Neural cell (in vitro differentiated cells): ENCODE measurements around the gene ZNF276.

Experiments used
- EP300 ChIP-seq: fragments of 450-650 bp; conservative IDR thresholded peaks from 2 replicates; pipeline ENCODE4 v1.6.1; 2014; ENCODE audit warnings: antibody characterized with exemption, mild to moderate bottlenecking, moderate library complexity; ENCODE audit not compliant: poor library complexity, severe bottlenecking
- POLR2AphosphoS5 ChIP-seq: IDR thresholded peaks from 2 replicates; pipeline ENCODE4 v1.6.1; 2012
- RAD21 ChIP-seq: fragments of 450-650 bp; conservative IDR thresholded peaks from 2 replicates; pipeline ENCODE4 v1.6.1; 2014; ENCODE audit warnings: antibody characterized with exemption, mild to moderate bottlenecking, moderate library complexity
- REST ChIP-seq: IDR thresholded peaks from 2 replicates; pipeline ENCODE4 v1.6.1; 2012; ENCODE audit warnings: borderline replicate concordance
- SMC3 ChIP-seq: fragments of 450-650 bp; conservative IDR thresholded peaks from 2 replicates; pipeline ENCODE4 v1.6.1; 2014; ENCODE audit warnings: antibody characterized with exemption, mild to moderate bottlenecking, moderate library complexity; ENCODE audit not compliant: poor library complexity
- TAF1 ChIP-seq: IDR thresholded peaks from 2 replicates; pipeline ENCODE4 v1.6.1; 2012; ENCODE audit warnings: low read depth
- TF ChIP-seq, protein P1 (sequence below): fragments of 450-650 bp; IDR thresholded peaks from 2 replicates; pipeline ENCODE4 v1.5.1; 2014; ENCODE audit warnings: antibody characterized with exemption, mild to moderate bottlenecking, moderate library complexity; ENCODE audit not compliant: poor library complexity, severe bottlenecking

- TF ChIP-seq, protein P1, sequence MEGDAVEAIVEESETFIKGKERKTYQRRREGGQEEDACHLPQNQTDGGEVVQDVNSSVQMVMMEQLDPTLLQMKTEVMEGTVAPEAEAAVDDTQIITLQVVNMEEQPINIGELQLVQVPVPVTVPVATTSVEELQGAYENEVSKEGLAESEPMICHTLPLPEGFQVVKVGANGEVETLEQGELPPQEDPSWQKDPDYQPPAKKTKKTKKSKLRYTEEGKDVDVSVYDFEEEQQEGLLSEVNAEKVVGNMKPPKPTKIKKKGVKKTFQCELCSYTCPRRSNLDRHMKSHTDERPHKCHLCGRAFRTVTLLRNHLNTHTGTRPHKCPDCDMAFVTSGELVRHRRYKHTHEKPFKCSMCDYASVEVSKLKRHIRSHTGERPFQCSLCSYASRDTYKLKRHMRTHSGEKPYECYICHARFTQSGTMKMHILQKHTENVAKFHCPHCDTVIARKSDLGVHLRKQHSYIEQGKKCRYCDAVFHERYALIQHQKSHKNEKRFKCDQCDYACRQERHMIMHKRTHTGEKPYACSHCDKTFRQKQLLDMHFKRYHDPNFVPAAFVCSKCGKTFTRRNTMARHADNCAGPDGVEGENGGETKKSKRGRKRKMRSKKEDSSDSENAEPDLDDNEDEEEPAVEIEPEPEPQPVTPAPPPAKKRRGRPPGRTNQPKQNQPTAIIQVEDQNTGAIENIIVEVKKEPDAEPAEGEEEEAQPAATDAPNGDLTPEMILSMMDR: no peak
- no peak for TF ChIP-seq EP300
- TF ChIP-seq REST: no peak
- TF ChIP-seq TAF1: no peak
- no peak for TF ChIP-seq RAD21
- TF ChIP-seq POLR2AphosphoS5: no peak
- TF ChIP-seq SMC3: no peak
Observed at GRCh38 chr16:89710709-89711564, 10.4 kb upstream of the ZNF276 start.
